ENCODE measurements around the gene TUBB4A. TPM values are rescaled to one million over a fixed set of nuclear protein-coding genes. Genes with fewer than 3 reads are reported as not detected.

TUBB4A gene
- total and polyA plus RNA-seq, 3 experiments from 2014 or later: 5.9 to 8.9 (median 7.1) TPM

GRCh38 chr19:6460099-6460884 is 41.8 kb downstream of the TUBB4A start:
- Mint-ChIP-seq H3K4me3 (peak overlapping the region; percentile 92 to 98 (median 96)), H3K27me3 (no peaks in the 10 kb centered on the region), H3K27ac (peak overlapping the region; percentile 82 to 97 (median 90)), H3K4me1 (peaks cover 19 to 35% (median 26%) of the 10 kb centered on the region in 3 donors), H3K36me3 (peaks cover 4 to 15% (median 9%) of the 10 kb centered on the region in 3 donors), H3K9me3 (peaks cover 0 to 2% (median 1%) of the 10 kb centered on the region in 5 donors)
- DNase-seq: peak; percentile 92 to 97 (median 96)
- Histone ChIP-seq H3K4me3 (ENCODE audit: low read length) (peak overlapping the region; percentile 95), H3K9me3 (ENCODE audit: low read length) (no peaks in the 10 kb centered on the region), H3K27me3 (ENCODE audit: insufficient read depth, low read length, poor library complexity, severe bottlenecking) (no peaks in the 10 kb centered on the region), H3K27ac (ENCODE audit: low read depth, low read length) (peak overlapping the region; percentile 65), H3K36me3 (ENCODE audit: insufficient read depth, low read length) (no peaks in the 10 kb centered on the region), H3K4me1 (ENCODE audit: insufficient read depth, low read length) (peaks cover 16% of the 10 kb centered on the region)
- ChIA-PET CTCF (interaction anchor here (0.7 to 1.4 kb wide), 4 partner anchors 11 to 503 kb away, joined by 3 read pairs; no protein-coding TSS in a partner anchor), POLR2A (interaction anchor here (0.7 to 1.3 kb wide), 5 partner anchors 21 to 553 kb away, joined by 5 to 9 read pairs (median 5); partner anchors contain the start of genes DENND1C and KHSRP)

- H3K27ac Mint-ChIP-seq: peak within 1 kb of the TSS; percentile 82 to 97 (median 90)
- H3K4me1 Mint-ChIP-seq: peaks cover 13 to 28% (median 21%) of the 10 kb centered on the region in 3 donors
- peak within 1 kb of the TSS; percentile 92 to 98 (median 96) for H3K4me3 Mint-ChIP-seq
- Histone ChIP-seq H3K4me1 (ENCODE audit: insufficient read depth, low read length) (peaks cover 12% of the 10 kb centered on the region), H3K9me3 (ENCODE audit: low read length) (no peaks in the 10 kb centered on the region), H3K36me3 (ENCODE audit: insufficient read depth, low read length) (peaks cover 4% of the 10 kb centered on the region), H3K27me3 (ENCODE audit: insufficient read depth, low read length, poor library complexity, severe bottlenecking) (no peaks in the 10 kb centered on the region), H3K4me3 (ENCODE audit: low read length) (peak within 1 kb of the TSS; percentile 95), H3K27ac (ENCODE audit: low read depth, low read length) (peak within 1 kb of the TSS; percentile 65)
- peaks cover 13 to 22% (median 15%) of the 10 kb centered on the region in 3 donors for H3K36me3 Mint-ChIP-seq
- peaks cover 2 to 9% (median 5%) of the 10 kb centered on the region in 5 donors for H3K9me3 Mint-ChIP-seq
- DNase-seq: peak; percentile 39 to 74 (median 57)
- CTCF ChIA-PET: interaction anchor here (1.2 to 1.4 kb wide), 2 partner anchors 172 to 404 kb away, joined by 3 read pairs; no protein-coding TSS in a partner anchor
- POLR2A ChIA-PET: interaction anchor here (1.1 to 1.3 kb wide), 2 partner anchors 23 to 34 kb away, joined by 5 read pairs; partner anchors contain the start of gene KHSRP
- H3K27me3 Mint-ChIP-seq: no peaks in the 10 kb centered on the region
These were observed 42.6 kb downstream of the TUBB4A start, which contains the start of gene SLC25A23 for GRCh38 chr19:6459262-6460098. Gene SLC25A23 (minus strand): TSS chr19:6459792. CDS start chr19:6459628, 164 bp downstream.

GRCh38 chr19:6458695-6459261 is 43.3 kb downstream of the TUBB4A start:
- Mint-ChIP-seq H3K4me3 (peak overlapping the region; percentile 84 to 93 (median 91)), H3K9me3 (peaks cover 2 to 9% (median 5%) of the 10 kb centered on the region in 5 donors), H3K27ac (peak overlapping the region; percentile 48 to 80 (median 72)), H3K36me3 (peaks cover 13 to 29% (median 20%) of the 10 kb centered on the region in 3 donors), H3K27me3 (no peaks in the 10 kb centered on the region), H3K4me1 (peaks cover 11 to 23% (median 21%) of the 10 kb centered on the region in 3 donors)
- DNase-seq: no peak
- peak overlapping the region; percentile 65 for H3K27ac ChIP-seq (ENCODE audit: low read depth, low read length)
- ChIA-PET POLR2A (interaction anchor here (0.6 to 1.3 kb wide), 2 partner anchors 24 to 1203 kb away, joined by 4 to 5 read pairs; no protein-coding TSS in a partner anchor), CTCF (interaction anchor here (1.2 to 1.4 kb wide), 2 partner anchors 173 to 404 kb away, joined by 3 read pairs; no protein-coding TSS in a partner anchor)
- peak overlapping the region; percentile 95 for H3K4me3 ChIP-seq (ENCODE audit: low read length)
- H3K27me3 ChIP-seq (ENCODE audit: insufficient read depth, low read length, poor library complexity, severe bottlenecking): no peaks in the 10 kb centered on the region
- peaks cover under 1% of the 10 kb centered on the region for H3K9me3 ChIP-seq (ENCODE audit: low read length)
- H3K4me1 ChIP-seq (ENCODE audit: insufficient read depth, low read length): peaks cover 5% of the 10 kb centered on the region
- peaks cover 11% of the 10 kb centered on the region for H3K36me3 ChIP-seq (ENCODE audit: insufficient read depth, low read length)

- Histone ChIP-seq H3K36me3 (ENCODE audit: insufficient read depth, low read length) (peaks cover 13% of the 10 kb centered on the region), H3K27me3 (ENCODE audit: insufficient read depth, low read length, poor library complexity, severe bottlenecking) (no peaks in the 10 kb centered on the region), H3K9me3 (ENCODE audit: low read length) (peaks cover 4% of the 10 kb centered on the region), H3K27ac (ENCODE audit: low read depth, low read length) (peak overlapping the region; percentile 65), H3K4me1 (ENCODE audit: insufficient read depth, low read length) (peaks cover 4% of the 10 kb centered on the region), H3K4me3 (ENCODE audit: low read length) (no peak overlapping the region)
- H3K4me1 Mint-ChIP-seq: peaks cover 11 to 22% (median 21%) of the 10 kb centered on the region in 3 donors
- ChIA-PET POLR2A (interaction anchor here (0.6 kb wide), 1 partner anchor 1204 kb away, joined by 4 read pairs; no protein-coding TSS in a partner anchor), CTCF (no interaction called here)
- no peak for DNase-seq
- H3K36me3 Mint-ChIP-seq: peaks cover 15 to 33% (median 26%) of the 10 kb centered on the region in 3 donors
- H3K4me3 Mint-ChIP-seq: peak overlapping the region; percentile 84 to 93 (median 91)
- H3K9me3 Mint-ChIP-seq: peaks cover 4 to 12% (median 8%) of the 10 kb centered on the region in 5 donors
- no peaks in the 10 kb centered on the region for H3K27me3 Mint-ChIP-seq
- H3K27ac Mint-ChIP-seq: peak overlapping the region in 5 of 8 donors; percentile 48 to 80 (median 64)
These were observed 44.0 kb downstream of the TUBB4A start for GRCh38 chr19:6457958-6458694.

- DNase-seq: no peak
- CTCF ChIA-PET: interaction anchor here (0.9 kb wide), 1 partner anchor 35 kb away, joined by 3 read pairs; no protein-coding TSS in a partner anchor
- Mint-ChIP-seq H3K27me3 (no peaks in the 10 kb centered on the region), H3K4me3 (peak overlapping the region in 1 of 7 donors; percentile 61), H3K36me3 (peaks cover 17 to 46% (median 33%) of the 10 kb centered on the region in 3 donors), H3K27ac (no peak overlapping the region), H3K9me3 (peaks cover 4 to 12% (median 8%) of the 10 kb centered on the region in 5 donors), H3K4me1 (peaks cover 11 to 22% (median 16%) of the 10 kb centered on the region in 3 donors)
- Histone ChIP-seq H3K27ac (ENCODE audit: low read depth, low read length) (no peak overlapping the region), H3K4me1 (ENCODE audit: insufficient read depth, low read length) (peaks cover 4% of the 10 kb centered on the region), H3K36me3 (ENCODE audit: insufficient read depth, low read length) (peaks cover 13% of the 10 kb centered on the region), H3K4me3 (ENCODE audit: low read length) (no peak overlapping the region), H3K9me3 (ENCODE audit: low read length) (peaks cover 4% of the 10 kb centered on the region), H3K27me3 (ENCODE audit: insufficient read depth, low read length, poor library complexity, severe bottlenecking) (no peaks in the 10 kb centered on the region)
- POLR2A ChIA-PET: no interaction called here
These were observed 46.2 kb downstream of the TUBB4A start for GRCh38 chr19:6455924-6456323.

GRCh38 chr19:6453951-6454565 is 48.1 kb downstream of the TUBB4A start:
- Histone ChIP-seq H3K4me3 (ENCODE audit: low read length) (no peak overlapping the region), H3K9me3 (ENCODE audit: low read length) (peaks cover 4% of the 10 kb centered on the region), H3K4me1 (ENCODE audit: insufficient read depth, low read length) (peaks cover 4% of the 10 kb centered on the region), H3K27ac (ENCODE audit: low read depth, low read length) (no peak overlapping the region), H3K27me3 (ENCODE audit: insufficient read depth, low read length, poor library complexity, severe bottlenecking) (no peaks in the 10 kb centered on the region), H3K36me3 (ENCODE audit: insufficient read depth, low read length) (peaks cover 13% of the 10 kb centered on the region)
- ChIA-PET CTCF (no interaction called here), POLR2A (no interaction called here)
- no peak overlapping the region for H3K27ac Mint-ChIP-seq
- H3K4me3 Mint-ChIP-seq: no peak overlapping the region
- peaks cover 4 to 12% (median 8%) of the 10 kb centered on the region in 5 donors for H3K9me3 Mint-ChIP-seq
- peaks cover 16 to 43% (median 38%) of the 10 kb centered on the region in 3 donors for H3K36me3 Mint-ChIP-seq
- peaks cover 6 to 12% (median 6%) of the 10 kb centered on the region in 3 donors for H3K4me1 Mint-ChIP-seq
- H3K27me3 Mint-ChIP-seq: no peaks in the 10 kb centered on the region
- no peak for DNase-seq

All from CD8-positive, alpha-beta memory T cell (primary cell).